ENCODE data around the gene SMAD6.

The SMAD6 gene

DNA sequence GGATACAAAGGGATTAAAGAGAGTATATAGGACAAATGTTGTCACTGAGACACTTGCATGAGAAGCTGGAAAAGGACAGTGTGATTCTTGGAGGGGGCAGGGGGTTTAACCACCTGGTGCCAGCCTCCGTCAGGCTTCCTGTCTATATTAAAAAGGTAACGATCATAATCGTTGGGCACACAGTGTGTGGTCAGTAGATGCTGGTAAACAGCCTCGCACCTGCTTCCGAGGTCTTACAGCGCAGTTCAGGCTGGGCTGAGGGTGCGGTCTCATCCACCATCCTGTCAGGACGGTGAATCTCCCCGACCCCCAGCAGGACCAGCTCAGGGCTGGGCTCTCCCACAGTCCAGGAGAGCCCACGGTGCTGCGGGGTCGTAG lies 47.7 kb upstream of the SMAD6 start:
- Histone ChIP-seq H2BK5ac (ENCODE audit: low read depth, low read length, poor library complexity) (peak overlapping the region; percentile 1), H2AK5ac (ENCODE audit: low read length) (peak overlapping the region; percentile 55), H3K4me2 (ENCODE audit: low read length) (no peak overlapping the region), H4K91ac (ENCODE audit: low read depth, low read length) (peak overlapping the region; percentile 93), H2BK120ac (ENCODE audit: insufficient read depth, low read length, poor library complexity) (peak overlapping the region; percentile 74), H4K12ac (ENCODE audit: low read depth, low read length) (no peak overlapping the region), H3K18ac (ENCODE audit: low read length) (peak overlapping the region; percentile 22), H3K36me3 (ENCODE audit: control insufficient read depth in 1 of 2, insufficient read depth in 2 of 2, low read length in 2 of 2) (no peaks in the 10 kb centered on the region), H3K4me1 (ENCODE audit: control insufficient read depth in 1 of 2, insufficient read depth in 2 of 2, low read length in 2 of 2) (peaks cover 38 to 52% of the 10 kb centered on the region in 2 experiments), H3K79me1 (ENCODE audit: low read length) (peaks cover 43% of the 10 kb centered on the region), H3K79me2 (ENCODE audit: control insufficient read depth, insufficient read depth, low read length, poor library complexity) (no peaks in the 10 kb centered on the region), H3K27me3 (ENCODE audit: insufficient read depth, low read length) (no peaks in the 10 kb centered on the region), H2BK12ac (ENCODE audit: low read length) (peak overlapping the region; percentile 28), H3K27ac (ENCODE audit: low read depth, low read length) (no peak overlapping the region), H3K9me3 (ENCODE audit: insufficient read depth, low read depth, low read length) (no peaks in the 10 kb centered on the region), H3K23ac (ENCODE audit: low read length) (no peak overlapping the region), H2AFZ (ENCODE audit: insufficient read depth, low read length, poor library complexity) (no peak overlapping the region), H3K4ac (ENCODE audit: low read depth, low read length) (no peak overlapping the region), H4K8ac (ENCODE audit: low read depth, low read length) (peak overlapping the region; percentile 15), H3K4me3 (ENCODE audit: low read depth, low read length) (no peak overlapping the region), H3K9ac (ENCODE audit: low read length) (no peak overlapping the region), H3K14ac (ENCODE audit: low read length) (peak overlapping the region; percentile 46)
- DNase-seq = no peak
- WGBS (ENCODE audit: extremely low coverage, insufficient coverage, insufficient read length) = no CpG with 5 or more reads among the region's 12 CpGs

DNA sequence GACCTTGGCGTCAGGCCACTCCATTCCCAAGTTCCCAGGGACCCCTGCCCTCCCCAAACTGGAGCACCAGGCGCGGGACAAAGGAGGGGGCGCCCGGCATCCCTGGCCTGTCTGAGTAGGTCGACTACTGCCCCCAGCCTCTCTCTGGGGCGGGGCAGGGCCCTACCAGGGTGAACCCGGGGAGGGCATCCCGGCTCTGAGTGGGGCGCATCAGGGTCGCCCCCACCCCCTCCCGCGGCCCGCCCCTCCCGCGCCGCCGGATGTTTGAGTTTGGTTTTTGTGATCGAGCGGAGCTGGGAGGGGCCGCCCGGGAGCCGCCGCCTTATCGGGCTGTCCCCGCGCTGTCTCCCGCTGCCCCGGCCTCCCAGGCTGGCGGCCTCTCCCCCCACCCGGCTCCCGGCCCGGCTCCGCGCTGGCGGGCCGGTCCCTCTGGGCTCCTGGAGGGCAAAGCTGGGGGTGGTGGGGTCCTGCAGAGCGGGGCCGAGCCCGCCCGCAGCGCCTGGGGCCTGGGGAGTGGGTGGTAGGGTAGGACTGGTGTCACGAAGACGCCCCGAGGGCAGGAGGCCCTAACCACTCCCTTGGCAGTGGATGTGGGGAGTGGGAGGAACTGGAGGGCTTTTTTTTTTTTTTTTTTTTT lies 47.2 kb upstream of the SMAD6 start:
- Histone ChIP-seq H4K12ac (ENCODE audit: low read depth, low read length) (no peak overlapping the region), H3K36me3 (ENCODE audit: control insufficient read depth in 1 of 2, insufficient read depth in 2 of 2, low read length in 2 of 2) (no peaks in the 10 kb centered on the region)
- no CpG with 5 or more reads among the region's 45 CpGs for WGBS (ENCODE audit: extremely low coverage, insufficient coverage, insufficient read length)

DNA sequence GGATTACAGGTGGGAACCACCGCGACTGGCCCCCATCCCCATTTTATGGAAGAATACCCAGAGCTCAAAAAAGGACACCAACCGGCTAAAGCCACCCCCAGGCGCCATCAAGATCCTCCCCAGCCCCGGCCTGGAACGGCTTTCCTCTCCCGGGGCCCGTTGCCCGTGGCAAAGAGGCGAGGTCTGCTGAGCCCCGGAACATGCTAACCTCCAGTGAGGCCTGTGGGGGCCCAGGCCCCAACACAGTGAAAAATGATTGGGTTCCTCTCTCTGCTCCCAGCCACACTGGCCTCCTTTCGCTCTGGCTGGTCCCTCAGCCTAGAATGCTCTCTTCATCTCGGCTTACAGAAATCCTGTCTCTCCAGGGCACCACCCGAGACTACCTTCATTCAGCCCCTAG lies 46.5 kb upstream of the SMAD6 start:
- Histone ChIP-seq H4K12ac (ENCODE audit: low read depth, low read length) (no peak overlapping the region), H4K8ac (ENCODE audit: low read depth, low read length) (peak overlapping the region; percentile 51), H3K36me3 (ENCODE audit: control insufficient read depth in 1 of 2, insufficient read depth in 2 of 2, low read length in 2 of 2) (no peaks in the 10 kb centered on the region), H2BK120ac (ENCODE audit: insufficient read depth, low read length, poor library complexity) (peak overlapping the region; percentile 70), H3K14ac (ENCODE audit: low read length) (peak overlapping the region; percentile 74), H3K79me1 (ENCODE audit: low read length) (peaks cover 33% of the 10 kb centered on the region), H2BK12ac (ENCODE audit: low read length) (peak overlapping the region; percentile 83), H3K9me3 (ENCODE audit: insufficient read depth, low read depth, low read length) (no peaks in the 10 kb centered on the region), H3K79me2 (ENCODE audit: control insufficient read depth, insufficient read depth, low read length, poor library complexity) (no peaks in the 10 kb centered on the region), H3K18ac (ENCODE audit: low read length) (peak overlapping the region; percentile 38), H2AK5ac (ENCODE audit: low read length) (peak overlapping the region; percentile 45), H4K91ac (ENCODE audit: low read depth, low read length) (peak overlapping the region; percentile 82), H3K9ac (ENCODE audit: low read length) (no peak overlapping the region), H3K4me2 (ENCODE audit: low read length) (no peak overlapping the region), H3K4me3 (ENCODE audit: low read depth, low read length) (no peak overlapping the region), H3K4me1 (ENCODE audit: control insufficient read depth in 1 of 2, insufficient read depth in 2 of 2, low read length in 2 of 2) (peaks cover 33 to 43% of the 10 kb centered on the region in 2 experiments), H2BK5ac (ENCODE audit: low read depth, low read length, poor library complexity) (peak overlapping the region; percentile 59), H3K27me3 (ENCODE audit: insufficient read depth, low read length) (no peaks in the 10 kb centered on the region), H3K27ac (ENCODE audit: low read depth, low read length) (no peak overlapping the region), H2AFZ (ENCODE audit: insufficient read depth, low read length, poor library complexity) (no peak overlapping the region), H3K4ac (ENCODE audit: low read depth, low read length) (peak overlapping the region; percentile 57), H3K23ac (ENCODE audit: low read length) (no peak overlapping the region)
- no peak for DNase-seq
- no CpG with 5 or more reads among the region's 14 CpGs for WGBS (ENCODE audit: extremely low coverage, insufficient coverage, insufficient read length)

More for the DNA sequence above, 47.2 kb upstream of the SMAD6 start:
- Histone ChIP-seq H3K4me2 (ENCODE audit: low read length) (peak overlapping the region; percentile 48), H4K91ac (ENCODE audit: low read depth, low read length) (peak overlapping the region; percentile 93), H2AFZ (ENCODE audit: insufficient read depth, low read length, poor library complexity) (peak overlapping the region; percentile 62), H2BK5ac (ENCODE audit: low read depth, low read length, poor library complexity) (peak overlapping the region; percentile 63), H2AK5ac (ENCODE audit: low read length) (peak overlapping the region; percentile 55), H4K8ac (ENCODE audit: low read depth, low read length) (peak overlapping the region; percentile 74), H3K4ac (ENCODE audit: low read depth, low read length) (no peak overlapping the region), H2BK120ac (ENCODE audit: insufficient read depth, low read length, poor library complexity) (peak overlapping the region; percentile 74), H3K9ac (ENCODE audit: low read length) (no peak overlapping the region), H2BK12ac (ENCODE audit: low read length) (peak overlapping the region; percentile 67), H3K4me1 (ENCODE audit: control insufficient read depth in 1 of 2, insufficient read depth in 2 of 2, low read length in 2 of 2) (peaks cover 38 to 50% of the 10 kb centered on the region in 2 experiments), H3K14ac (ENCODE audit: low read length) (peak overlapping the region; percentile 46), H3K4me3 (ENCODE audit: low read depth, low read length) (no peak overlapping the region), H3K27ac (ENCODE audit: low read depth, low read length) (no peak overlapping the region), H3K79me1 (ENCODE audit: low read length) (peaks cover 39% of the 10 kb centered on the region), H3K27me3 (ENCODE audit: insufficient read depth, low read length) (no peaks in the 10 kb centered on the region), H3K79me2 (ENCODE audit: control insufficient read depth, insufficient read depth, low read length, poor library complexity) (no peaks in the 10 kb centered on the region), H3K23ac (ENCODE audit: low read length) (no peak overlapping the region), H3K18ac (ENCODE audit: low read length) (no peak overlapping the region), H3K9me3 (ENCODE audit: insufficient read depth, low read depth, low read length) (no peaks in the 10 kb centered on the region)
- no peak for DNase-seq

DNA sequence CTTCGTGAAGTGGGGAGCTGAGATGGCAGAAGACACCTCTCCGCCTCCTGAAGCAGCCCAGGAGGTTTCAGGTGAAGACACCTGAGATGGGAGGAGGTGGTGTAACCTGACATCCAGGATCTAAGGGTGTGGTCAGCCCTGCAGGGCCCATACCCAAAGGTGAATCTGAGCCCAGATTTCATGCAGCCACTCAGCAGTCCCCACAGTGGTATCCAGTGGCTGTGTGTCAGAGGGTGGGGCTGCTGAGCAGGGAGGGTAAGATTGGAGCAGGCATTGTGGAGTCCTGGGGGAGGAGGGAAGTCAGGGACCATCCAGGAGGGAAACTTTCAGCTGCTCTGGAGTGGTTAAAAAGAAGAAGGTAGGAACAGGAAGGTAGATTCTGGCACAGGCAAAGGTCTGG lies 46.0 kb upstream of the SMAD6 start:
- Histone ChIP-seq H3K4ac (ENCODE audit: low read depth, low read length) (no peak overlapping the region), H3K18ac (ENCODE audit: low read length) (no peak overlapping the region), H4K8ac (ENCODE audit: low read depth, low read length) (no peak overlapping the region), H3K4me2 (ENCODE audit: low read length) (no peak overlapping the region), H4K91ac (ENCODE audit: low read depth, low read length) (peak overlapping the region; percentile 82), H3K27me3 (ENCODE audit: insufficient read depth, low read length) (no peaks in the 10 kb centered on the region), H3K27ac (ENCODE audit: low read depth, low read length) (no peak overlapping the region), H3K4me1 (ENCODE audit: control insufficient read depth in 1 of 2, insufficient read depth in 2 of 2, low read length in 2 of 2) (peaks cover 31 to 42% of the 10 kb centered on the region in 2 experiments), H3K79me1 (ENCODE audit: low read length) (peaks cover 36% of the 10 kb centered on the region), H2BK5ac (ENCODE audit: low read depth, low read length, poor library complexity) (peak overlapping the region; percentile 59), H3K9ac (ENCODE audit: low read length) (no peak overlapping the region), H3K79me2 (ENCODE audit: control insufficient read depth, insufficient read depth, low read length, poor library complexity) (no peaks in the 10 kb centered on the region), H3K4me3 (ENCODE audit: low read depth, low read length) (no peak overlapping the region), H3K23ac (ENCODE audit: low read length) (no peak overlapping the region), H3K36me3 (ENCODE audit: control insufficient read depth in 1 of 2, insufficient read depth in 2 of 2, low read length in 2 of 2) (no peaks in the 10 kb centered on the region), H4K12ac (ENCODE audit: low read depth, low read length) (no peak overlapping the region), H2AFZ (ENCODE audit: insufficient read depth, low read length, poor library complexity) (no peak overlapping the region), H2BK12ac (ENCODE audit: low read length) (peak overlapping the region; percentile 13), H3K9me3 (ENCODE audit: insufficient read depth, low read depth, low read length) (no peaks in the 10 kb centered on the region), H2BK120ac (ENCODE audit: insufficient read depth, low read length, poor library complexity) (peak overlapping the region; percentile 70), H2AK5ac (ENCODE audit: low read length) (peak overlapping the region; percentile 45), H3K14ac (ENCODE audit: low read length) (peak overlapping the region; percentile 74)
- no peak for DNase-seq
- WGBS (ENCODE audit: extremely low coverage, insufficient coverage, insufficient read length) = no CpG with 5 or more reads among the region's 2 CpGs

All from trophoblast cell (in vitro differentiated cells and primary cell).